DOHH2 (cell line): ENCODE results near the gene EXOSC7.

Source experiments
- H3F3A ChIP-seq: fragments of 200-600 bp; sonication (generic), shearing (Covaris generic); 2 replicates; pipeline ENCODE4 v1.6.0; 2016; ENCODE audit warnings: antibody characterized with exemption, mild to moderate bottlenecking; ENCODE audit not compliant: control insufficient read depth, insufficient read depth
- H3K27ac ChIP-seq: fragments of 200-600 bp; sonication (generic); 2 replicates; pipeline ENCODE4 v1.5.1; 2014; ENCODE audit warnings: low read depth, mild to moderate bottlenecking, low read length, moderate library complexity
- H3K27me3 ChIP-seq: fragments of 200-600 bp; sonication (generic); 2 replicates; pipeline ENCODE4 v1.6.1; 2014; ENCODE audit warnings: mild to moderate bottlenecking, low read length, mixed read lengths; ENCODE audit not compliant: control insufficient read depth
- H3K36me3 ChIP-seq: fragments of 200-600 bp; sonication (generic); 2 replicates; pipeline ENCODE4 v1.6.1; 2014; ENCODE audit warnings: mild to moderate bottlenecking, low read length, moderate library complexity, mixed read lengths; ENCODE audit not compliant: control insufficient read depth
- H3K4me1 ChIP-seq: fragments of 200-600 bp; sonication (generic); 2 replicates; pipeline ENCODE4 v1.6.1; 2014; ENCODE audit warnings: mild to moderate bottlenecking, low read length, mixed read lengths; ENCODE audit not compliant: control insufficient read depth
- H3K4me2 ChIP-seq: fragments of 200-600 bp; sonication (generic); 2 replicates; pipeline ENCODE4 v1.6.0; 2014; ENCODE audit warnings: mild to moderate bottlenecking, low read length, moderate library complexity
- H3K4me3 ChIP-seq: fragments of 200-600 bp; sonication (generic); 2 replicates; pipeline ENCODE4 v1.5.1; 2014; ENCODE audit warnings: mild to moderate bottlenecking, low read length, mixed read lengths
- H3K79me2 ChIP-seq: fragments of 200-600 bp; sonication (generic); 2 replicates; pipeline ENCODE4 v1.6.1; 2014; ENCODE audit warnings: mild to moderate bottlenecking, low read length, mixed read lengths; ENCODE audit not compliant: control insufficient read depth
- H3K9me2 ChIP-seq: fragments of 200-600 bp; sonication (generic); replicated peaks from 2 replicates; pipeline ENCODE4 v1.6.1; 2014; ENCODE audit warnings: mild to moderate bottlenecking, low read length, mixed read lengths; ENCODE audit not compliant: control insufficient read depth
- H3K9me3 ChIP-seq: fragments of 200-600 bp; sonication (generic); 2 replicates; pipeline ENCODE4 v1.6.1; 2014; ENCODE audit warnings: antibody characterized with exemption, low read length, mixed read lengths; ENCODE audit not compliant: control insufficient read depth, insufficient read depth
- H4K20me1 ChIP-seq: fragments of 200-600 bp; sonication (generic); 2 replicates; pipeline ENCODE4 v1.6.0; 2014; ENCODE audit warnings: low read depth, mild to moderate bottlenecking, antibody characterized with exemption, low read length, moderate library complexity; ENCODE audit not compliant: control insufficient read depth, insufficient read depth
- CTCF ChIP-seq: fragments of 200-600 bp; sonication (generic); IDR thresholded peaks from one replicate; pipeline ENCODE4 v1.5.1; 2014; ENCODE audit warnings: antibody characterized with exemption, mild to moderate bottlenecking, low read depth, low read length; ENCODE audit not compliant: poor library complexity, severe bottlenecking
- EZH2phosphoT487 ChIP-seq: fragments of 200-600 bp; sonication (generic); IDR thresholded peaks from 2 replicates; pipeline ENCODE4 v1.6.1; 2017; ENCODE audit warnings: borderline replicate concordance, mild to moderate bottlenecking, antibody characterized with exemption, low read length, moderate library complexity, mixed read lengths

Gene EXOSC7

GRCh38 chr3:44988073-44988472, 12.0 kb downstream of the EXOSC7 start:
- H3F3A ChIP-seq = 0 out of 2 replicates have a peak, but pooled peaks cover 2% of the 10 kb centered on the region
- no peak overlapping the region for H3K4me2 ChIP-seq
- H4K20me1 ChIP-seq = peaks cover 4% of the 10 kb centered on the region; the same call in 1 of the 2 replicates
- H3K27me3 ChIP-seq = no peaks in the 10 kb centered on the region
- peaks cover 80% of the 10 kb centered on the region for H3K79me2 ChIP-seq
- H3K9me2 ChIP-seq = no peaks in the 10 kb centered on the region
- peak; percentile 62 for TF ChIP-seq CTCF
- no peak for TF ChIP-seq EZH2phosphoT487
- H3K36me3 ChIP-seq = peaks cover 65% of the 10 kb centered on the region
- H3K4me3 ChIP-seq = no peak overlapping the region
- no peaks in the 10 kb centered on the region for H3K4me1 ChIP-seq
- H3K27ac ChIP-seq = no peak overlapping the region
- no peaks in the 10 kb centered on the region for H3K9me3 ChIP-seq

DNA sequence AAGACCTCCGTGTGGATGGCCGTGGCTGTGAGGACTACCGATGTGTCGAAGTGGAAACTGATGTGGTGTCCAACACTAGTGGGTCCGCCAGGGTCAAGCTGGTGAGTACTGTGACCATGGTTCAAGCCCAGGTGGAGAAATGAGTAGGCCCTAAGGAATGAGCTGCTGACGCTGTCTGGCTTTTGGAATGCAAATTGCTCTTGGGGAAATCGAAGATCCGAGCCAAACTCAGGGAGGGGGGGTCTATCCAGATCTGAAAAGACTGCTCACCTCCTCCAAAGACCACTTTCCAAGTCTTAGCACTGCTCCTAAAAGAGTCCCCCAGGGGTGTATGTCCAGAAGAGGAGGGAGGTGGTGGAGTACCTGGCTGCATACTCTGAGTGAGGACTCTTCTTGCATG, 13.1 kb downstream of the EXOSC7 start:
- Histone ChIP-seq H3K4me3 (no peak overlapping the region), H3F3A (0 out of 2 replicates have a peak, but pooled peaks cover 2% of the 10 kb centered on the region), H3K4me1 (no peaks in the 10 kb centered on the region), H4K20me1 (peaks cover 3% of the 10 kb centered on the region; the same call in 1 of the 2 replicates), H3K36me3 (peaks cover 65% of the 10 kb centered on the region), H3K27me3 (no peaks in the 10 kb centered on the region), H3K9me2 (no peaks in the 10 kb centered on the region), H3K79me2 (peaks cover 72% of the 10 kb centered on the region), H3K27ac (no peak overlapping the region), H3K9me3 (no peaks in the 10 kb centered on the region), H3K4me2 (no peak overlapping the region)
- TF ChIP-seq EZH2phosphoT487 (no peak), CTCF (no peak)

GRCh38 chr3:44989636-44990373, 13.8 kb downstream of the EXOSC7 start:
- H3K79me2 ChIP-seq = peaks cover 68% of the 10 kb centered on the region
- H3K27me3 ChIP-seq = no peaks in the 10 kb centered on the region
- peaks cover 2% of the 10 kb centered on the region; the same call in 1 of the 2 replicates for H4K20me1 ChIP-seq
- peaks cover 59% of the 10 kb centered on the region for H3K36me3 ChIP-seq
- H3K4me3 ChIP-seq = no peak overlapping the region
- no peak overlapping the region for H3K27ac ChIP-seq
- H3K4me1 ChIP-seq = no peaks in the 10 kb centered on the region
- 0 out of 2 replicates have a peak, but pooled peaks cover 2% of the 10 kb centered on the region for H3F3A ChIP-seq
- H3K9me2 ChIP-seq = no peaks in the 10 kb centered on the region
- no peaks in the 10 kb centered on the region for H3K9me3 ChIP-seq
- no peak overlapping the region for H3K4me2 ChIP-seq
- no peak for TF ChIP-seq EZH2phosphoT487
- TF ChIP-seq CTCF = no peak
